ENCODE results near the gene CBX8.

Gene CBX8

GRCh38 chr17:79795795-79796443 is 958 bp downstream of the CBX8 start:
- Histone ChIP-seq H3K4me2 (ENCODE audit: low read depth, low read length, poor library complexity, severe bottlenecking) (peak overlapping the region; percentile 76), H4K20me1 (ENCODE audit: low read depth, low read length) (no peaks in the 10 kb centered on the region), H3K9me3 (ENCODE audit: insufficient read depth, low read length) (no peaks in the 10 kb centered on the region), H3K9me2 (replicated peaks; ENCODE audit: insufficient read depth, low read length) (no peaks in the 10 kb centered on the region), H3K27ac (ENCODE audit: low read depth, low read length) (peak overlapping the region; percentile 67), H3F3A (ENCODE audit: insufficient read depth) (no peaks in the 10 kb centered on the region), H3K4me3 (ENCODE audit: insufficient read depth, low read length, poor library complexity, severe bottlenecking) (peak overlapping the region; percentile 93), H3K9ac (ENCODE audit: low read length) (peak overlapping the region; percentile 85), H2AFZ (ENCODE audit: low read depth, low read length, severe bottlenecking) (no peak overlapping the region), H3K36me3 (ENCODE audit: low read length) (no peaks in the 10 kb centered on the region), H3K79me2 (ENCODE audit: insufficient read depth, low read length) (peaks cover 6% of the 10 kb centered on the region), H3K27me3 (ENCODE audit: low read length) (no peaks in the 10 kb centered on the region)
- TF ChIP-seq EZH2phosphoT487 (conservative IDR thresholded peaks at IDR 0.05; ENCODE audit: low read length) (no peak), CTCF (IDR thresholded peaks at IDR 0.05; ENCODE audit: insufficient read depth, low read length, poor library complexity, severe bottlenecking) (no peak)

- no peak overlapping the region for H3K4me3 ChIP-seq (ENCODE audit: insufficient read depth, low read length, poor library complexity, severe bottlenecking)
- no peak overlapping the region for H2AFZ ChIP-seq (ENCODE audit: low read depth, low read length, severe bottlenecking)
- no peak overlapping the region for H3K4me2 ChIP-seq (ENCODE audit: low read depth, low read length, poor library complexity, severe bottlenecking)
- H3K79me2 ChIP-seq (ENCODE audit: insufficient read depth, low read length), result peaks cover 6% of the 10 kb centered on the region
- no peaks in the 10 kb centered on the region for H3F3A ChIP-seq (ENCODE audit: insufficient read depth)
- no peaks in the 10 kb centered on the region for H3K27me3 ChIP-seq (ENCODE audit: low read length)
- no peak overlapping the region for H3K9ac ChIP-seq (ENCODE audit: low read length)
- H4K20me1 ChIP-seq (ENCODE audit: low read depth, low read length), result no peaks in the 10 kb centered on the region
- H3K27ac ChIP-seq (ENCODE audit: low read depth, low read length), result no peak overlapping the region
- TF ChIP-seq CTCF (IDR thresholded peaks at IDR 0.05; ENCODE audit: insufficient read depth, low read length, poor library complexity, severe bottlenecking) (no peak), EZH2phosphoT487 (conservative IDR thresholded peaks at IDR 0.05; ENCODE audit: low read length) (no peak)
- no peaks in the 10 kb centered on the region for H3K9me3 ChIP-seq (ENCODE audit: insufficient read depth, low read length)
- no peaks in the 10 kb centered on the region for H3K9me2 ChIP-seq (replicated peaks; ENCODE audit: insufficient read depth, low read length)
- no peaks in the 10 kb centered on the region for H3K36me3 ChIP-seq (ENCODE audit: low read length)
Measured at GRCh38 chr17:79794659-79795511, 2.0 kb downstream of the CBX8 start.

- peaks cover 6% of the 10 kb centered on the region for H3K79me2 ChIP-seq (ENCODE audit: insufficient read depth, low read length)
- H3K9ac ChIP-seq (ENCODE audit: low read length), result no peak overlapping the region
- no peaks in the 10 kb centered on the region for H3K9me2 ChIP-seq (replicated peaks; ENCODE audit: insufficient read depth, low read length)
- no peaks in the 10 kb centered on the region for H4K20me1 ChIP-seq (ENCODE audit: low read depth, low read length)
- H3K9me3 ChIP-seq (ENCODE audit: insufficient read depth, low read length), result no peaks in the 10 kb centered on the region
- H3F3A ChIP-seq (ENCODE audit: insufficient read depth), result no peaks in the 10 kb centered on the region
- H3K4me3 ChIP-seq (ENCODE audit: insufficient read depth, low read length, poor library complexity, severe bottlenecking), result no peak overlapping the region
- H3K27me3 ChIP-seq (ENCODE audit: low read length), result no peaks in the 10 kb centered on the region
- TF ChIP-seq CTCF (IDR thresholded peaks at IDR 0.05; ENCODE audit: insufficient read depth, low read length, poor library complexity, severe bottlenecking) (no peak), EZH2phosphoT487 (conservative IDR thresholded peaks at IDR 0.05; ENCODE audit: low read length) (no peak)
- no peak overlapping the region for H3K4me2 ChIP-seq (ENCODE audit: low read depth, low read length, poor library complexity, severe bottlenecking)
- no peak overlapping the region for H3K27ac ChIP-seq (ENCODE audit: low read depth, low read length)
- H3K36me3 ChIP-seq (ENCODE audit: low read length), result no peaks in the 10 kb centered on the region
- no peak overlapping the region for H2AFZ ChIP-seq (ENCODE audit: low read depth, low read length, severe bottlenecking)
Measured at GRCh38 chr17:79793924-79794304, 3.0 kb downstream of the CBX8 start.
